Measurements from ENCODE around the gene CLN5. TPM values are rescaled to one million over a fixed set of nuclear protein-coding genes. Genes with fewer than 3 reads are reported as not detected.
"Not testable (repeated sequence)": the region's sequence is repeated elsewhere in the genome, so short reads cannot be mapped to it uniquely, and the experiment has no call there.

CLN5 gene
- total RNA-seq, 2 experiments from 2014 or later, result 13.0 to 15.6 TPM

GRCh38 chr13:76982061-76982460, 9.8 kb upstream of the CLN5 start:
- Mint-ChIP-seq H3K27ac (no peak overlapping the region), H3K27me3 (peaks cover 60% of the 10 kb centered on the region), H3K36me3 (ENCODE audit: low read depth) (no peaks in the 10 kb centered on the region), H3K4me1 (peaks cover 15% of the 10 kb centered on the region), H3K4me3 (no peak overlapping the region), H3K9me3 (no peaks in the 10 kb centered on the region)
- CTCF ChIA-PET, result interaction anchor here (3.0 kb wide), 1 partner anchor 8 kb away, joined by 38 read pairs; the partner anchor contains the start of gene CLN5
- POLR2A ChIA-PET, result interaction anchor here (0.8 kb wide), 1 partner anchor 10 kb away, joined by 3 read pairs; the partner anchor contains the start of gene CLN5
- no peak for DNase-seq

GRCh38 chr13:76983676-76984075, 8.2 kb upstream of the CLN5 start:
- no peaks in the 10 kb centered on the region for H3K9me3 Mint-ChIP-seq
- no peak overlapping the region for H3K4me3 Mint-ChIP-seq
- peaks cover 15% of the 10 kb centered on the region for H3K4me1 Mint-ChIP-seq
- DNase-seq, result no peak
- H3K27ac Mint-ChIP-seq, result no peak overlapping the region
- CTCF ChIA-PET, result no interaction called here
- POLR2A ChIA-PET, result no interaction called here
- no peaks in the 10 kb centered on the region for H3K36me3 Mint-ChIP-seq (ENCODE audit: low read depth)
- peaks cover 65% of the 10 kb centered on the region for H3K27me3 Mint-ChIP-seq

GRCh38 chr13:76991432-76991795, 467 bp upstream of the CLN5 start:
- Mint-ChIP-seq H3K4me1 (peaks cover 41% of the 10 kb centered on the region), H3K36me3 (ENCODE audit: low read depth) (peaks cover 16% of the 10 kb centered on the region), H3K27me3 (peaks cover 27% of the 10 kb centered on the region), H3K27ac (peak overlapping the region; percentile 100), H3K4me3 (peak overlapping the region; percentile 96), H3K9me3 (no peaks in the 10 kb centered on the region)
- ChIA-PET CTCF (interaction anchor here (1.3 to 4.5 kb wide), 5 partner anchors 10 to 336 kb away, joined by 3 to 38 read pairs (median 10); partner anchors contain the start of genes FBXL3, KCTD12 and MYCBP2), POLR2A (interaction anchor here (0.7 to 7.7 kb wide), 18 partner anchors 9 to 486 kb away, joined by 3 to 162 read pairs (median 8); partner anchors contain the start of genes FBXL3, KCTD12 and MYCBP2)
- DNase-seq, result peak; percentile 89

GRCh38 chr13:76992548-76993001, 694 bp downstream of the CLN5 start:
- no peak for DNase-seq
- Mint-ChIP-seq H3K27ac (peak overlapping the region; percentile 100), H3K9me3 (no peaks in the 10 kb centered on the region), H3K36me3 (ENCODE audit: low read depth) (peaks cover 22% of the 10 kb centered on the region), H3K4me1 (peaks cover 34% of the 10 kb centered on the region), H3K27me3 (peaks cover 16% of the 10 kb centered on the region), H3K4me3 (peak overlapping the region; percentile 96)
- CTCF ChIA-PET, result interaction anchor here (0.9 to 3.3 kb wide), 9 partner anchors 10 to 335 kb away, joined by 3 to 28 read pairs (median 4); partner anchors contain the start of genes FBXL3 and MYCBP2
- POLR2A ChIA-PET, result interaction anchor here (0.8 to 7.7 kb wide), 18 partner anchors 8 to 338 kb away, joined by 3 to 162 read pairs (median 5); partner anchors contain the start of genes FBXL3, KCTD12 and MYCBP2

GRCh38 chr13:76993021-76993420, 1.1 kb downstream of the CLN5 start:
- Mint-ChIP-seq H3K27me3 (peaks cover 12% of the 10 kb centered on the region), H3K9me3 (no peaks in the 10 kb centered on the region), H3K36me3 (ENCODE audit: low read depth) (peaks cover 25% of the 10 kb centered on the region), H3K4me3 (peak overlapping the region; percentile 96), H3K27ac (peak overlapping the region; percentile 100), H3K4me1 (peaks cover 34% of the 10 kb centered on the region)
- POLR2A ChIA-PET, result interaction anchor here (0.8 to 7.7 kb wide), 18 partner anchors 8 to 337 kb away, joined by 3 to 162 read pairs (median 5); partner anchors contain the start of genes FBXL3, KCTD12 and MYCBP2
- CTCF ChIA-PET, result interaction anchor here (0.9 to 3.3 kb wide), 9 partner anchors 9 to 334 kb away, joined by 3 to 28 read pairs (median 4); partner anchors contain the start of genes FBXL3 and MYCBP2
- DNase-seq, result no peak

- Mint-ChIP-seq H3K27ac (no peak overlapping the region), H3K4me1 (peaks cover 34% of the 10 kb centered on the region)
Observed at GRCh38 chr13:76993473-76993872, 1.6 kb downstream of the CLN5 start.

GRCh38 chr13:76994281-76994680, 2.4 kb downstream of the CLN5 start:
- Mint-ChIP-seq H3K27ac (no peak overlapping the region), H3K4me3 (peak overlapping the region; percentile 5), H3K4me1 (peaks cover 34% of the 10 kb centered on the region), H3K9me3 (no peaks in the 10 kb centered on the region), H3K27me3 (peaks cover 8% of the 10 kb centered on the region), H3K36me3 (ENCODE audit: low read depth) (peaks cover 36% of the 10 kb centered on the region)
- POLR2A ChIA-PET, result interaction anchor here (1.1 to 7.7 kb wide), 3 partner anchors 7 to 333 kb away, joined by 3 to 162 read pairs (median 35); partner anchors contain the start of genes FBXL3 and MYCBP2
- DNase-seq, result no peak
- CTCF ChIA-PET, result interaction anchor here (1.9 kb wide), 1 partner anchor 8 kb away, joined by 12 read pairs; no protein-coding TSS in a partner anchor

More at GRCh38 chr13:76993473-76993872, 1.6 kb downstream of the CLN5 start:
- peaks cover 29% of the 10 kb centered on the region for H3K36me3 Mint-ChIP-seq (ENCODE audit: low read depth)
- H3K4me3 Mint-ChIP-seq, result peak overlapping the region; percentile 96
- no peaks in the 10 kb centered on the region for H3K9me3 Mint-ChIP-seq
- ChIA-PET POLR2A (interaction anchor here (0.8 to 7.7 kb wide), 13 partner anchors 8 to 337 kb away, joined by 3 to 162 read pairs (median 17); partner anchors contain the start of genes FBXL3, KCTD12 and MYCBP2), CTCF (interaction anchor here (0.9 to 3.3 kb wide), 8 partner anchors 9 to 334 kb away, joined by 3 to 28 read pairs (median 4); partner anchors contain the start of genes FBXL3 and MYCBP2)
- peaks cover 8% of the 10 kb centered on the region for H3K27me3 Mint-ChIP-seq
- DNase-seq, result no peak

- ChIA-PET CTCF (interaction anchor here (1.9 to 3.6 kb wide), 2 partner anchors 20 to 478 kb away, joined by 9 to 19 read pairs; no protein-coding TSS in a partner anchor), POLR2A (interaction anchor here (1.1 to 4.1 kb wide), 2 partner anchors 8 kb away, joined by 3 to 35 read pairs; partner anchors contain the start of gene CLN5)
- peaks cover 15% of the 10 kb centered on the region for H3K4me1 Mint-ChIP-seq
- H3K27ac Mint-ChIP-seq, result no peak overlapping the region
- H3K36me3 Mint-ChIP-seq (ENCODE audit: low read depth), result peaks cover 48% of the 10 kb centered on the region
- DNase-seq, result no peak
- H3K9me3 Mint-ChIP-seq, result no peaks in the 10 kb centered on the region
- H3K27me3 Mint-ChIP-seq, result no peaks in the 10 kb centered on the region
- H3K4me3 Mint-ChIP-seq, result no peak overlapping the region
Observed at GRCh38 chr13:77000475-77000874, 8.6 kb downstream of the CLN5 start.

- Mint-ChIP-seq H3K27ac (no peak overlapping the region), H3K4me1 (peaks cover 15% of the 10 kb centered on the region), H3K36me3 (ENCODE audit: low read depth) (peaks cover 40% of the 10 kb centered on the region), H3K9me3 (no peaks in the 10 kb centered on the region), H3K27me3 (no peaks in the 10 kb centered on the region), H3K4me3 (no peak overlapping the region)
- POLR2A ChIA-PET, result interaction anchor here (0.6 to 4.1 kb wide), 5 partner anchors 9 to 53 kb away, joined by 3 to 35 read pairs (median 4); partner anchors contain the start of genes CLN5 and FBXL3
- CTCF ChIA-PET, result interaction anchor here (0.7 to 3.6 kb wide), 12 partner anchors 8 to 476 kb away, joined by 3 to 19 read pairs (median 4); partner anchors contain the start of gene KCTD12
- DNase-seq, result no peak
Observed at GRCh38 chr13:77001540-77001939, 9.7 kb downstream of the CLN5 start.

- ChIA-PET CTCF (interaction anchor here (0.7 to 3.6 kb wide), 14 partner anchors 8 to 476 kb away, joined by 3 to 19 read pairs (median 4); partner anchors contain the start of gene KCTD12), POLR2A (interaction anchor here (0.6 to 4.1 kb wide), 5 partner anchors 8 to 475 kb away, joined by 3 to 35 read pairs (median 4); partner anchors contain the start of genes CLN5 and FBXL3)
- Mint-ChIP-seq H3K4me1 (peaks cover 16% of the 10 kb centered on the region), H3K9me3 (no peaks in the 10 kb centered on the region), H3K4me3 (no peak overlapping the region), H3K36me3 (ENCODE audit: low read depth) (peaks cover 37% of the 10 kb centered on the region), H3K27ac (no peak overlapping the region), H3K27me3 (no peaks in the 10 kb centered on the region)
- DNase-seq, result no peak
Observed at GRCh38 chr13:77001963-77002587, 10.2 kb downstream of the CLN5 start.

- peaks cover 19% of the 10 kb centered on the region for H3K4me1 Mint-ChIP-seq
- H3K27me3 Mint-ChIP-seq, result no peaks in the 10 kb centered on the region
- H3K4me3 Mint-ChIP-seq, result no peak overlapping the region
- H3K9me3 Mint-ChIP-seq, result no peaks in the 10 kb centered on the region
- H3K36me3 Mint-ChIP-seq (ENCODE audit: low read depth), result peaks cover 43% of the 10 kb centered on the region
- no peak for DNase-seq
- H3K27ac Mint-ChIP-seq, result no peak overlapping the region
- CTCF ChIA-PET, result interaction anchor here (0.6 to 3.6 kb wide), 14 partner anchors 9 to 511 kb away, joined by 3 to 19 read pairs (median 4); no protein-coding TSS in a partner anchor
- POLR2A ChIA-PET, result interaction anchor here (0.9 to 4.1 kb wide), 3 partner anchors 10 to 475 kb away, joined by 3 to 35 read pairs (median 10); partner anchors contain the start of genes CLN5 and FBXL3
Observed at GRCh38 chr13:77002590-77003190, 10.8 kb downstream of the CLN5 start.

GRCh38 chr13:77008337-77008736, 16.5 kb downstream of the CLN5 start:
- CTCF ChIA-PET, result interaction anchor here (1.0 to 1.7 kb wide), 3 partner anchors 9 to 17 kb away, joined by 3 to 9 read pairs (median 3); no protein-coding TSS in a partner anchor
- H3K36me3 Mint-ChIP-seq (ENCODE audit: low read depth), result peaks cover 58% of the 10 kb centered on the region
- H3K27ac Mint-ChIP-seq, H3K4me3 Mint-ChIP-seq, H3K27me3 Mint-ChIP-seq, H3K9me3 Mint-ChIP-seq, DNase-seq: not testable (repeated sequence)
- POLR2A ChIA-PET, result interaction anchor here (0.9 to 3.7 kb wide), 6 partner anchors 9 to 317 kb away, joined by 3 to 29 read pairs (median 6); partner anchors contain the start of genes CLN5 and FBXL3
- peaks cover 25% of the 10 kb centered on the region for H3K4me1 Mint-ChIP-seq

Measured in activated CD4-positive, alpha-beta memory T cell treated with anti-CD3 and anti-CD28 coated beads, Interleukin-2, amount 10 ng/mL, durations not matched to agents 7 days and 5 days (primary cell).